ENCODE results near the gene ZNF302.
A peak's percentile ranks its signal among the peaks of the same experiment; 100 is the strongest.
"Not testable (repeated sequence)": the region's sequence is repeated elsewhere in the genome, so short reads cannot be mapped to it uniquely, and the experiment has no call there.

The ZNF302 gene

GRCh38 chr19:34677386-34678084 is at the start of gene ZNF302:
Gene ZNF302 (plus strand): TSS chr19:34677678. CDS start chr19:34678805, 1,127 bp downstream.
- DNase-seq (ENCODE audit: low read depth) = peak; percentile 93

GRCh38 chr19:34633802-34634201 is 43.7 kb upstream of the ZNF302 start:
- DNase-seq (ENCODE audit: low read depth) = no peak

- DNase-seq (ENCODE audit: low read depth) = peak; percentile 67
These were observed 37.9 kb upstream of the ZNF302 start for GRCh38 chr19:34639491-34640085.

GRCh38 chr19:34642241-34642640 is 35.2 kb upstream of the ZNF302 start:
- DNase-seq (ENCODE audit: low read depth) = no peak

- no peak for DNase-seq (ENCODE audit: low read depth)
These were observed 32.5 kb upstream of the ZNF302 start for GRCh38 chr19:34644991-34645461.

- no peak for DNase-seq (ENCODE audit: low read depth)
These were observed 31.9 kb upstream of the ZNF302 start for GRCh38 chr19:34645551-34645950.

- DNase-seq (ENCODE audit: low read depth) = no peak
These were observed 27.5 kb upstream of the ZNF302 start for GRCh38 chr19:34649886-34650543.

- DNase-seq (ENCODE audit: low read depth) = no peak
These were observed 25.7 kb upstream of the ZNF302 start for GRCh38 chr19:34651747-34652146.

- DNase-seq (ENCODE audit: low read depth) = no peak
These were observed 22.7 kb upstream of the ZNF302 start for GRCh38 chr19:34654796-34655195.

GRCh38 chr19:34655651-34656050 is 21.8 kb upstream of the ZNF302 start:
- no peak for DNase-seq (ENCODE audit: low read depth)

GRCh38 chr19:34661357-34661756 is 16.1 kb upstream of the ZNF302 start:
- DNase-seq (ENCODE audit: low read depth) = no peak

- DNase-seq (ENCODE audit: low read depth) = peak; percentile 23
These were observed 14.6 kb upstream of the ZNF302 start for GRCh38 chr19:34662919-34663318.

GRCh38 chr19:34664168-34664567 is 13.3 kb upstream of the ZNF302 start:
- no peak for DNase-seq (ENCODE audit: low read depth)

GRCh38 chr19:34664870-34665269 is 12.6 kb upstream of the ZNF302 start:
- no peak for DNase-seq (ENCODE audit: low read depth)

- DNase-seq (ENCODE audit: low read depth) = not testable (repeated sequence)
These were observed 12.2 kb upstream of the ZNF302 start for GRCh38 chr19:34665275-34665674.

- DNase-seq (ENCODE audit: low read depth) = no peak
These were observed 11.1 kb upstream of the ZNF302 start for GRCh38 chr19:34666200-34666957.

GRCh38 chr19:34666958-34667265 is 10.6 kb upstream of the ZNF302 start:
- no peak for DNase-seq (ENCODE audit: low read depth)

- DNase-seq (ENCODE audit: low read depth) = no peak
These were observed 10.0 kb upstream of the ZNF302 start for GRCh38 chr19:34667349-34668076.

GRCh38 chr19:34668077-34668689 is 9.3 kb upstream of the ZNF302 start:
- not testable (repeated sequence) for DNase-seq (ENCODE audit: low read depth)

- not testable (repeated sequence) for DNase-seq (ENCODE audit: low read depth)
These were observed 8.8 kb upstream of the ZNF302 start for GRCh38 chr19:34668690-34669089.

GRCh38 chr19:34669305-34669704 is 8.2 kb upstream of the ZNF302 start:
- no peak for DNase-seq (ENCODE audit: low read depth)
